Measurements from ENCODE around the gene NSUN5. TPM values are rescaled to one million over a fixed set of nuclear protein-coding genes. Genes with fewer than 3 reads are reported as not detected.

NSUN5 gene
- total RNA-seq, 1 experiment from 2014 or later: 51.6 TPM

DNA sequence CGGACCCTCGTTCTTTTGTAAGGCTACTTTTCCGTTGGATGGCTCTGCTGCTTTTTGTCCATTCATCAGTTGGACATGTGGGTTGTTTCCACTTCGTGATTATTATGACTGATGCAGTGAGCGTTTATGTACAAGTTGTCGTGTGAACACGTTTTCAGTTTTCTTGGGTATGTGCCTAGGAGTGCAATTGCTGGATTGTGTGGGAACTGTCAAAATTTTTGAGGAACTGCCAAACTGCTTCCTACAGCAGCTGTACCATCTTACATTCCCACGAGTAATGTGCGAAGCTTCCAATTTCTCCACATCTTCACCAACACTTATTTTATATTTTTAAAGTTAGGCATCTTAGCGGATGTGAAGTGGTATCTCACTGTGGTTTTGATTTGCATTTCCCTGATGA, 29.7 kb upstream of the NSUN5 start:
- Histone ChIP-seq H3K4me3 (no peak overlapping the region), H3K9me3 (ENCODE audit: insufficient read depth, low read depth) (no peaks in the 10 kb centered on the region), H3K4me2 (no peak overlapping the region), H3K79me2 (ENCODE audit: low read depth) (no peaks in the 10 kb centered on the region), H3K27ac (no peak overlapping the region), H3K4me1 (replicated peaks; ENCODE audit: insufficient read depth) (peaks cover 8% of the 10 kb centered on the region; the same call in 1 of the 2 replicates), H3K9me2 (ENCODE audit: insufficient read depth) (no peaks in the 10 kb centered on the region), H4K20me1 (ENCODE audit: insufficient read depth) (no peaks in the 10 kb centered on the region), H3K27me3 (ENCODE audit: insufficient read depth, low read depth) (no peaks in the 10 kb centered on the region), H2AFZ (no peak overlapping the region), H3K36me3 (ENCODE audit: low read depth) (no peaks in the 10 kb centered on the region), H3F3A (ENCODE audit: insufficient read depth, low read depth) (no peaks in the 10 kb centered on the region)
- POLR2A ChIA-PET (ENCODE audit: unreplicated experiment): no interaction called here
- no peak for DNase-seq
- BruUV-seq (replicated peaks): no TSS peak
- intact Hi-C loops (cut with micrococcal nuclease; ENCODE audit: unreplicated experiment): no loop called here
- CTCF ChIA-PET: no interaction called here
- TF ChIP-seq, protein P1, sequence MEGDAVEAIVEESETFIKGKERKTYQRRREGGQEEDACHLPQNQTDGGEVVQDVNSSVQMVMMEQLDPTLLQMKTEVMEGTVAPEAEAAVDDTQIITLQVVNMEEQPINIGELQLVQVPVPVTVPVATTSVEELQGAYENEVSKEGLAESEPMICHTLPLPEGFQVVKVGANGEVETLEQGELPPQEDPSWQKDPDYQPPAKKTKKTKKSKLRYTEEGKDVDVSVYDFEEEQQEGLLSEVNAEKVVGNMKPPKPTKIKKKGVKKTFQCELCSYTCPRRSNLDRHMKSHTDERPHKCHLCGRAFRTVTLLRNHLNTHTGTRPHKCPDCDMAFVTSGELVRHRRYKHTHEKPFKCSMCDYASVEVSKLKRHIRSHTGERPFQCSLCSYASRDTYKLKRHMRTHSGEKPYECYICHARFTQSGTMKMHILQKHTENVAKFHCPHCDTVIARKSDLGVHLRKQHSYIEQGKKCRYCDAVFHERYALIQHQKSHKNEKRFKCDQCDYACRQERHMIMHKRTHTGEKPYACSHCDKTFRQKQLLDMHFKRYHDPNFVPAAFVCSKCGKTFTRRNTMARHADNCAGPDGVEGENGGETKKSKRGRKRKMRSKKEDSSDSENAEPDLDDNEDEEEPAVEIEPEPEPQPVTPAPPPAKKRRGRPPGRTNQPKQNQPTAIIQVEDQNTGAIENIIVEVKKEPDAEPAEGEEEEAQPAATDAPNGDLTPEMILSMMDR (conservative IDR thresholded peaks at IDR 0.05): no peak
- TF ChIP-seq EZH2 (IDR thresholded peaks at IDR 0.05; ENCODE audit: low read depth): no peak

DNA sequence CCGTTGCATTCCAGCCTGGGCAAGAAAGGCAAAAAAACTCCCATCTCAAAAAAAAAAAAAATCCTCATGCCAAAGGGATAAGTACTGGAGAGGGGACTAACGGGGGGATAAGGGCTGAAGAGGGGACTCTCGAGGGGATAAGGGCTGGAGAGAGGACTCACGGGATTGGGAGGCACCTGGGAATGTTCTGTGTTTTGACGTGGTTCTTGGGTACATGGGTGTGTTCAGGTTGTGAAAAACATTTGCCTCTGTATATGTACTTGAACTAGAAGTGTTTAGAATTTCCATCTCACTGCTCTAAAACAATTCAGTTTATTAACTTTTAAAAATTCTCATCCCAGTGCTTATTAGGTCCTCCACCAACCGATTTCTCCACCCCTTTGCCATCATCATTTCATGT, 23.8 kb upstream of the NSUN5 start:
- no peaks in the 10 kb centered on the region for H3K27me3 ChIP-seq (ENCODE audit: insufficient read depth, low read depth)
- H3K27ac ChIP-seq: no peak overlapping the region
- BruUV-seq (replicated peaks): no TSS peak
- no peak overlapping the region for H2AFZ ChIP-seq
- H3K4me2 ChIP-seq: no peak overlapping the region
- no peaks in the 10 kb centered on the region for H3K36me3 ChIP-seq (ENCODE audit: low read depth)
- H3K9me2 ChIP-seq (ENCODE audit: insufficient read depth): no peaks in the 10 kb centered on the region
- POLR2A ChIA-PET (ENCODE audit: unreplicated experiment): no interaction called here
- H4K20me1 ChIP-seq (ENCODE audit: insufficient read depth): no peaks in the 10 kb centered on the region
- no peak for TF ChIP-seq EZH2 (IDR thresholded peaks at IDR 0.05; ENCODE audit: low read depth)
- TF ChIP-seq, protein P1 (conservative IDR thresholded peaks at IDR 0.05): no peak
- H3K79me2 ChIP-seq (ENCODE audit: low read depth): no peaks in the 10 kb centered on the region
- H3K9me3 ChIP-seq (ENCODE audit: insufficient read depth, low read depth): no peaks in the 10 kb centered on the region
- no peaks in the 10 kb centered on the region for H3F3A ChIP-seq (ENCODE audit: insufficient read depth, low read depth)
- intact Hi-C loops (cut with micrococcal nuclease; ENCODE audit: unreplicated experiment): no loop called here
- CTCF ChIA-PET: no interaction called here
- no peak for DNase-seq
- no peak overlapping the region for H3K4me3 ChIP-seq
- no peaks in the 10 kb centered on the region for H3K4me1 ChIP-seq (replicated peaks; ENCODE audit: insufficient read depth)

DNA sequence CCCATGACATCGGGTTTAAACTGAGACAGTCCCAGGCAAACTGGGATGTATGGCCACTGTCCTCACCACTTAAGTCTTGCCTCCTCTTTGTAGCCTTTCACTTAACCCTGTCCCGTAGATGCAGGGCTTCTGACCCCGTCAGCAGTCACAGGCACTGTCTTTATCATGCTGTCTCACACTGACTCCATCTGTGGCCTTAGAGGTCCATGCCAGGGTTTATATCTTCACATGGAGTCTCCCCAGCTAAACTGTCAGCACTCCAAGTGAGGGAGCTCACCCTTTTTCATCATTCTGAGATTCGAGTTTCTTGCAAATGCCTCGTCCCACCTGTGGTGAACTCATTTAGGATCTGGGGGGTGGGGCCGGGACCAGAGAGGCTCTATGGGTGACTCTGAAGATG, 22.1 kb upstream of the NSUN5 start:
- TF ChIP-seq EZH2 (IDR thresholded peaks at IDR 0.05; ENCODE audit: low read depth): no peak
- TF ChIP-seq, protein P1 (conservative IDR thresholded peaks at IDR 0.05): no peak
- no peak for DNase-seq
- no peak overlapping the region for H3K4me3 ChIP-seq
- no peaks in the 10 kb centered on the region for H3K4me1 ChIP-seq (replicated peaks; ENCODE audit: insufficient read depth)
- CTCF ChIA-PET: no interaction called here
- H3K36me3 ChIP-seq (ENCODE audit: low read depth): no peaks in the 10 kb centered on the region
- H3K27me3 ChIP-seq (ENCODE audit: insufficient read depth, low read depth): no peaks in the 10 kb centered on the region
- H3K27ac ChIP-seq: no peak overlapping the region
- no peak overlapping the region for H2AFZ ChIP-seq
- H3K79me2 ChIP-seq (ENCODE audit: low read depth): no peaks in the 10 kb centered on the region
- no peak overlapping the region for H3K4me2 ChIP-seq
- H4K20me1 ChIP-seq (ENCODE audit: insufficient read depth): no peaks in the 10 kb centered on the region
- H3F3A ChIP-seq (ENCODE audit: insufficient read depth, low read depth): peaks cover 4% of the 10 kb centered on the region; the same call in 1 of the 2 replicates
- BruUV-seq (replicated peaks): no TSS peak
- POLR2A ChIA-PET (ENCODE audit: unreplicated experiment): no interaction called here
- intact Hi-C loops (cut with micrococcal nuclease; ENCODE audit: unreplicated experiment): no loop called here
- no peaks in the 10 kb centered on the region for H3K9me2 ChIP-seq (ENCODE audit: insufficient read depth)
- H3K9me3 ChIP-seq (ENCODE audit: insufficient read depth, low read depth): no peaks in the 10 kb centered on the region
